Heart right ventricle (tissue), 16 donors: Measurements from ENCODE around the gene PAQR6. TPM values are rescaled to one million over a fixed set of nuclear protein-coding genes. Genes with fewer than 3 reads are reported as not detected.

Source experiments
- ATAC-seq, 8 donors: fragments of 200-7000 bp; cut with Tn5 transposase; one replicate each; pipeline ENCODE4 v1.9.1; 2020; ENCODE audit warnings: mild to moderate bottlenecking in 8 of 8, moderate library complexity in 8 of 8, moderate number of reproducible peaks in 1 of 8
- DNase-seq, 2 donors: peaks; one replicate each; pipeline ENCODE4 v3.0.0-alpha.2; 2020
- H3K27ac ChIP-seq, 10 donors: fragments of 200-600 bp; sonication (generic) in 2 of 10; one replicate each; pipeline versions ENCODE4 v1.5.0 to v1.8.0; 2020 to 2022; ENCODE audit warnings: mild to moderate bottlenecking in 3 of 10
- H3K27me3 ChIP-seq, 7 donors: fragments of 200-600 bp; one replicate each; pipeline ENCODE4 v1.8.0; 2021 to 2022; ENCODE audit warnings: mild to moderate bottlenecking in 2 of 7
- H3K36me3 ChIP-seq, 9 donors: fragments of 200-600 bp; sonication (generic) in 1 of 9; one replicate each; pipeline versions ENCODE4 v1.5.0 to v1.8.0; 2020 to 2022; ENCODE audit warnings: mild to moderate bottlenecking in 2 of 9
- H3K4me1 ChIP-seq, 9 donors: fragments of 200-600 bp; sonication (generic) in 1 of 9; one replicate each; pipeline versions ENCODE4 v1.5.0 to v1.8.0; 2020 to 2022; ENCODE audit warnings: mild to moderate bottlenecking in 4 of 9
- H3K4me3 ChIP-seq, 10 donors: fragments of 200-600 bp; sonication (generic) in 2 of 10; one replicate each; pipeline versions ENCODE4 v1.5.0 to v1.8.0; 2020 to 2022; ENCODE audit warnings: mild to moderate bottlenecking in 7 of 10, moderate library complexity in 2 of 10
- H3K9me3 ChIP-seq, 11 donors: fragments of 200-600 bp in 10 of 11; sonication (generic) in 2 of 11; one replicate each; pipeline versions ENCODE4 v1.5.0 to v1.8.0; 2013 to 2022; ENCODE audit warnings: mild to moderate bottlenecking in 2 of 11, control low read depth in 1 of 11, moderate library complexity in 1 of 11
- WGBS, 2 donors: extraction: QIAGEN DNeasy Blood & Tissue Kit; methylation state at CpG; one replicate each; pipeline ENCODE4 v1.1.7; 2013; ENCODE audit warnings: inconsistent platforms in 1 of 2; 5-methylcytosine and 5-hydroxymethylcytosine counted together
- intact Hi-C, 10 donors: fragments of 100-400 bp; cut with DNase I; formaldehyde crosslinking; loops; one replicate each; pipeline versions ENCODE4 v1.11.1 to v1.14.2; 2022
- polyA plus RNA-seq, 2 donors: library from polyadenylated mRNA; stranded (reverse); fragments of 200-250 nt; gene quantifications; one replicate each; pipeline ENCODE4 v1.2.3, GENCODE V29; 2013
- total RNA-seq, 10 donors: library from RNA; stranded (reverse); fragmentation: NEBNext Ultra II Directional in 3 of 10; extraction: Animal tissue kit (Norgen Biotek cat#: 25700) in 3 of 10; gene quantifications; one replicate each; pipeline versions ENCODE4 v1.2.1 to v1.2.4, GENCODE V29; 2021 to 2023
- TF ChIP-seq, protein P1 (sequence below), 9 donors: fragments of 200-600 bp; sonication (generic) in 2 of 9; IDR thresholded peaks; one replicate each; pipeline versions ENCODE4 v1.5.0 to v1.8.0; 2021 to 2022; ENCODE audit warnings: antibody characterized with exemption in 9 of 9, mild to moderate bottlenecking in 5 of 9, moderate library complexity in 1 of 9
- donor health status: Arrhythmogenic right ventricular cardiomyopathy.
- donor health status: ischemic (EF 13 %, LVEDD 7.1; RV severe dilation, severe dysfunction).
- donor health status: healthy with polysubstance abuse.
- donor health status: DM: no; HTN: yes; CAD: no.
- donor health status: DM: no; HTN: no; CAD: no.
- donor health status: ischemic (EF 25% LVEDD 6.9; RV normal size, moderate dysfunction).
- donor health status: ischemic (EF 25% LVEDD 5.7; RV mildly dilated, moderate dysfunction).
- donor health status: healthy.
- donor health status: DM: yes; HTN: yes; CAD: no.
- donor health status: Ischemic cardiomyopathy.
- donor health status: ischemic (EF 35%, LVEDD 5.7; RV mildly dilated, moderate dysfunction).
- donor health status: nonischemic (EF 11% LVEDD 7.7; RV severe dilation, severe dysfunction).
- donor health status: DM: yes; HTN: yes; CAD: no.
- donor health status: PGD.
- donor health status: ischemic (EF 29% LVEDD 5.4; RV normal size, mild dysfunction).
- donor health status: nonischemic (EF 23%, LVEDD 6.1; RV moderate dilation, normal function).

The PAQR6 gene
- total and polyA plus RNA-seq, 12 donors = 0.39 to 1.5 (median 0.77) TPM

DNA sequence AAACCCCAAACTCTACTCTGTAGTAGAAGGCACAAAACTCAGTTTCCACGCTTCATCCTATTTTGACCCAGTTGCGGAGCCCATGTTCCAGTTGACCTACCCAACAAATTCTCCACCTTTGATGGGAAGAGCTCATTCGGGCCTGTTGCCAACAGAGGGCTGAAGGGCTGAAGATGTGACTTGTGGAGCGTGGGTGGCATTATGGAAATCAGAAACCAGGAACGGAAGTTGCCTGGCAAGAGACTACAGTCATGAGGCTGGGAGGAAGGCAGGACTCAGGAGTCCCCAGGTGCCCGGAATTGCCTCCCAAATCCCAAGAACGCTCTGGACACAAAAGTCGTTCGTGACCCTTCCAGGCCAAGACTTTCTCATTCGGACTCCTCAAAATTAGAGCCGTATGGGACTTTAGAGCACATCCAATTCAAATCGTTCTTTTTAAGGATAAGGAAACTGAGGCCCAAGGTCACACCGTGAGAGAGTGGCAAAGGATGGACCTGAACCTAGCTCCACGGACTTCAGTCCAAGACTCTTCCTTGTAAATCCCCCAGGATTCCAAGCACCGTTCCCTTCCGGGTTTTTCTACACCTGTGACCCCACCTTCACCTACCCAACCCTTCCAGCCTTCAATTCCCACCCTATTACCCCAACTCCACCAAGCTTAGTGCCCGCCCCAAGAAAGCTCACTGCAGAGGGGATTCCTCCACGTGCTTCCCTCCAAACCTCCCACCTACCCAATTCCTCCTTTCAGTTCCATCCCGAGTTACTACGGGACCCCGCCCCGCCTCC, 34.0 kb upstream of the PAQR6 start:
- no peaks in the 10 kb centered on the region for H3K27me3 ChIP-seq
- peaks cover 0 to 43% (median 15%) of the 10 kb centered on the region in 9 donors for H3K36me3 ChIP-seq
- no peaks in the 10 kb centered on the region for H3K9me3 ChIP-seq
- TF ChIP-seq, protein P1, sequence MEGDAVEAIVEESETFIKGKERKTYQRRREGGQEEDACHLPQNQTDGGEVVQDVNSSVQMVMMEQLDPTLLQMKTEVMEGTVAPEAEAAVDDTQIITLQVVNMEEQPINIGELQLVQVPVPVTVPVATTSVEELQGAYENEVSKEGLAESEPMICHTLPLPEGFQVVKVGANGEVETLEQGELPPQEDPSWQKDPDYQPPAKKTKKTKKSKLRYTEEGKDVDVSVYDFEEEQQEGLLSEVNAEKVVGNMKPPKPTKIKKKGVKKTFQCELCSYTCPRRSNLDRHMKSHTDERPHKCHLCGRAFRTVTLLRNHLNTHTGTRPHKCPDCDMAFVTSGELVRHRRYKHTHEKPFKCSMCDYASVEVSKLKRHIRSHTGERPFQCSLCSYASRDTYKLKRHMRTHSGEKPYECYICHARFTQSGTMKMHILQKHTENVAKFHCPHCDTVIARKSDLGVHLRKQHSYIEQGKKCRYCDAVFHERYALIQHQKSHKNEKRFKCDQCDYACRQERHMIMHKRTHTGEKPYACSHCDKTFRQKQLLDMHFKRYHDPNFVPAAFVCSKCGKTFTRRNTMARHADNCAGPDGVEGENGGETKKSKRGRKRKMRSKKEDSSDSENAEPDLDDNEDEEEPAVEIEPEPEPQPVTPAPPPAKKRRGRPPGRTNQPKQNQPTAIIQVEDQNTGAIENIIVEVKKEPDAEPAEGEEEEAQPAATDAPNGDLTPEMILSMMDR (IDR thresholded peaks at IDR 0.05) = no peak
- ATAC-seq = peak in 7 of 8 donors; percentile 0 to 37 (median 3)
- H3K27ac ChIP-seq = peak overlapping the region; percentile 82 to 98 (median 92)
- intact Hi-C loops = no loop called here
- WGBS, 2 donors = 6 to 8% methylated on average over 22 of the region's 22 CpGs
- peak in 1 of 2 donors; percentile 35 for DNase-seq
- H3K4me3 ChIP-seq = peak overlapping the region; percentile 72 to 97 (median 88)
- peaks cover 0 to 71% (median 28%) of the 10 kb centered on the region in 9 donors for H3K4me1 ChIP-seq

DNA sequence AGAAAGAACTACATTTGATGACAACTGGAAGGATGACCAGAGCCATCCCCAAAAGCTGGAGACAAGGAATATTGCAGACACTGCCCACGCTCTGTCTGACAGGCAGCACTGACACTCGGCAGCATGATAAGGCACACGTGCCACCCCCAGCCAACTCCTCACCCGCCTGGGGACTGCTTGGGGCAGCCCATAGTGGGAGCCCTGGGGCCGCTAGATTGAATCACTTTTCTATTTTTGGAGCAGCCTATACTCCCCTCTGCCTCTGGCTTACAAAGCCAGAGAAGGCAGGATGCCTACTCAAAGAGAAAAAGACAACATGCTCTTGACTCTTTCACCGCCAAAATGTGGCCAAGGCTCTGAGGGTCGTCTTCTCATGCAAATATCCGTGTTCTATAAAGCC, 33.4 kb upstream of the PAQR6 start:
- intact Hi-C loops = no loop called here
- Histone ChIP-seq H3K27me3 (no peaks in the 10 kb centered on the region), H3K27ac (peak overlapping the region in 9 of 10 donors; percentile 85 to 98 (median 92)), H3K36me3 (peaks cover 0 to 45% (median 21%) of the 10 kb centered on the region in 9 donors), H3K4me1 (peaks cover 0 to 77% (median 28%) of the 10 kb centered on the region in 9 donors), H3K4me3 (peak overlapping the region in 9 of 10 donors; percentile 72 to 96 (median 87)), H3K9me3 (no peaks in the 10 kb centered on the region)
- 9 to 13% methylated on average over 8 of the region's 8 CpGs for WGBS, 2 donors
- ATAC-seq = peak; percentile 52 to 87 (median 76)
- peak; percentile 65 to 69 for DNase-seq
- TF ChIP-seq, protein P1 (IDR thresholded peaks at IDR 0.05) = peak in 2 of 9 donors; percentile 15 to 22

- intact Hi-C loops = loop anchor here in 1 of 10 donors (5.0 kb wide), 1 partner anchor 38 kb away; the partner anchor contains the start of gene BGLAP
- H3K27ac ChIP-seq = no peak overlapping the region
- peaks cover 0 to 56% (median 35%) of the 10 kb centered on the region in 9 donors for H3K36me3 ChIP-seq
- peaks cover 0 to 78% (median 28%) of the 10 kb centered on the region in 9 donors for H3K4me1 ChIP-seq
- TF ChIP-seq, protein P1 (IDR thresholded peaks at IDR 0.05) = no peak
- no peak for ATAC-seq
- no peak overlapping the region for H3K4me3 ChIP-seq
- no peak for DNase-seq
- H3K27me3 ChIP-seq = no peaks in the 10 kb centered on the region
- no peaks in the 10 kb centered on the region for H3K9me3 ChIP-seq
- 85 to 95% methylated on average over 3 of the region's 3 CpGs for WGBS, 2 donors
Measured at GRCh38 chr1:156279837-156280236, 32.0 kb upstream of the PAQR6 start.

- H3K36me3 ChIP-seq = peaks cover 0 to 85% (median 63%) of the 10 kb centered on the region in 9 donors
- WGBS, 2 donors = 72 to 95% methylated on average over 6 of the region's 6 CpGs
- no peak overlapping the region for H3K4me3 ChIP-seq
- no peaks in the 10 kb centered on the region for H3K27me3 ChIP-seq
- no peak for DNase-seq
- H3K4me1 ChIP-seq = peaks cover 0 to 58% (median 21%) of the 10 kb centered on the region in 9 donors
- no peaks in the 10 kb centered on the region for H3K9me3 ChIP-seq
- intact Hi-C loops = loop anchor here in 1 of 10 donors (5.0 kb wide), 1 partner anchor 35 kb away; the partner anchor contains the start of gene BGLAP
- TF ChIP-seq, protein P1 (IDR thresholded peaks at IDR 0.05) = no peak
- peak overlapping the region in 1 of 10 donors; percentile 72 for H3K27ac ChIP-seq
- ATAC-seq = peak in 1 of 8 donors; percentile 8
Measured at GRCh38 chr1:156276966-156277381, 29.1 kb upstream of the PAQR6 start.
